HepG2 (cell line): ENCODE measurements around the gene ZDHHC6.

Source experiments
- FOXA3 ChIP-seq: IDR thresholded peaks from 2 replicates; pipeline ENCODE4 v1.6.1; 2016; ENCODE audit warnings: missing genetic modification reagents, missing compliant biosample characterization
- ZNF138 ChIP-seq: sonication (generic); formaldehyde crosslinking; IDR thresholded peaks from 2 replicates; pipeline ENCODE4 v1.5.0; 2020; ENCODE audit warnings: mild to moderate bottlenecking, low read depth, missing genetic modification reagents
- TF ChIP-seq, protein P1 (sequence below): sonication (generic); formaldehyde crosslinking; IDR thresholded peaks from 2 replicates; pipeline ENCODE4 v1.5.0; 2020; ENCODE audit warnings: mild to moderate bottlenecking, missing genetic modification reagents, moderate library complexity
- TF ChIP-seq, protein P2 (sequence below): sonication (generic); formaldehyde crosslinking; IDR thresholded peaks from 2 replicates; pipeline ENCODE4 v1.4.0; 2020; ENCODE audit warnings: missing genetic modification reagents
- TF ChIP-seq, protein P3 (sequence below), 2 experiments: IDR thresholded peaks; 2 replicates each; pipeline ENCODE4 v1.6.1; 2011 to 2012; ENCODE audit warnings: low read length in 2 of 2, borderline replicate concordance in 1 of 2, low read depth in 1 of 2, mild to moderate bottlenecking in 1 of 2, moderate library complexity in 1 of 2

DNA sequence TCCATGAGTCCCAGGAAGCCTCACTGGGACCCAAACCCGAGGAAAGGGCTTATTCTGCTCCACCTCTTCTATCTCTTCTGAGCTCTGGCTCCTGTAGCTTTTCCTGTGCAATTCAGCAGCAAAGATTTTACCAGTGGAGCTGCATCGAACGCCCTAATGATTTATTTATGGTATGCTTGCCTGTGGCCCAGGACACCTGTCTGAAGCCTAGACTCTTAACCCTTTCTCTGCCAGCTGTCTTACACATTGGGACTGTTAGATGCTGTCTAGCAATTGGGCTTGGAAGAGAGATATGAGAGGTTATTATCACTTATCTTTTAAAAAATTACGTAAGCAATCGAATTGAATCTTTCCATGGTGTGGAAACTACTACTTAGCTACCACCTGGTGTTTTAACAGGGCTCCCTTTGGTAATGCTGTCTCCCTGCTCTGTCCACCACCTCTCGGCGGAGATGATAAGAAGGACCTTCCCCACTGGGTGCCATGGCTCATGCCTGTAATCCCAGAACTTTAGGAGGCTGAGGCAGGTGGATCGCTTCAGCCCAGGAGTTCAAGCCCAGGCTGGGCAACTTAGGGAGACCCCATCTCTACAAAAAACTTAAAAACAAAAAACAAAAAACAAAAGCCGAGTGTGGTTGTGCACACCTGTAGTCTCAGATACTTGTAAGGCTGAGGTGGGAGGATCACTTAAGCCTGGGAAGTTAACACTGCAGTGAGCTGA is 64.0 kb downstream of the ZDHHC6 start:
- TF ChIP-seq, protein P1, sequence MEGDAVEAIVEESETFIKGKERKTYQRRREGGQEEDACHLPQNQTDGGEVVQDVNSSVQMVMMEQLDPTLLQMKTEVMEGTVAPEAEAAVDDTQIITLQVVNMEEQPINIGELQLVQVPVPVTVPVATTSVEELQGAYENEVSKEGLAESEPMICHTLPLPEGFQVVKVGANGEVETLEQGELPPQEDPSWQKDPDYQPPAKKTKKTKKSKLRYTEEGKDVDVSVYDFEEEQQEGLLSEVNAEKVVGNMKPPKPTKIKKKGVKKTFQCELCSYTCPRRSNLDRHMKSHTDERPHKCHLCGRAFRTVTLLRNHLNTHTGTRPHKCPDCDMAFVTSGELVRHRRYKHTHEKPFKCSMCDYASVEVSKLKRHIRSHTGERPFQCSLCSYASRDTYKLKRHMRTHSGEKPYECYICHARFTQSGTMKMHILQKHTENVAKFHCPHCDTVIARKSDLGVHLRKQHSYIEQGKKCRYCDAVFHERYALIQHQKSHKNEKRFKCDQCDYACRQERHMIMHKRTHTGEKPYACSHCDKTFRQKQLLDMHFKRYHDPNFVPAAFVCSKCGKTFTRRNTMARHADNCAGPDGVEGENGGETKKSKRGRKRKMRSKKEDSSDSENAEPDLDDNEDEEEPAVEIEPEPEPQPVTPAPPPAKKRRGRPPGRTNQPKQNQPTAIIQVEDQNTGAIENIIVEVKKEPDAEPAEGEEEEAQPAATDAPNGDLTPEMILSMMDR (CRISPR knock-in tag) = no peak
- TF ChIP-seq, protein P2, sequence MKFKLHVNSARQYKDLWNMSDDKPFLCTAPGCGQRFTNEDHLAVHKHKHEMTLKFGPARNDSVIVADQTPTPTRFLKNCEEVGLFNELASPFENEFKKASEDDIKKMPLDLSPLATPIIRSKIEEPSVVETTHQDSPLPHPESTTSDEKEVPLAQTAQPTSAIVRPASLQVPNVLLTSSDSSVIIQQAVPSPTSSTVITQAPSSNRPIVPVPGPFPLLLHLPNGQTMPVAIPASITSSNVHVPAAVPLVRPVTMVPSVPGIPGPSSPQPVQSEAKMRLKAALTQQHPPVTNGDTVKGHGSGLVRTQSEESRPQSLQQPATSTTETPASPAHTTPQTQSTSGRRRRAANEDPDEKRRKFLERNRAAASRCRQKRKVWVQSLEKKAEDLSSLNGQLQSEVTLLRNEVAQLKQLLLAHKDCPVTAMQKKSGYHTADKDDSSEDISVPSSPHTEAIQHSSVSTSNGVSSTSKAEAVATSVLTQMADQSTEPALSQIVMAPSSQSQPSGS (CRISPR knock-in tag) = no peak
- no peak for TF ChIP-seq ZNF138 (CRISPR knock-in tag)
- TF ChIP-seq FOXA3 (CRISPR knock-in tag) = no peak
- TF ChIP-seq, protein P3, sequence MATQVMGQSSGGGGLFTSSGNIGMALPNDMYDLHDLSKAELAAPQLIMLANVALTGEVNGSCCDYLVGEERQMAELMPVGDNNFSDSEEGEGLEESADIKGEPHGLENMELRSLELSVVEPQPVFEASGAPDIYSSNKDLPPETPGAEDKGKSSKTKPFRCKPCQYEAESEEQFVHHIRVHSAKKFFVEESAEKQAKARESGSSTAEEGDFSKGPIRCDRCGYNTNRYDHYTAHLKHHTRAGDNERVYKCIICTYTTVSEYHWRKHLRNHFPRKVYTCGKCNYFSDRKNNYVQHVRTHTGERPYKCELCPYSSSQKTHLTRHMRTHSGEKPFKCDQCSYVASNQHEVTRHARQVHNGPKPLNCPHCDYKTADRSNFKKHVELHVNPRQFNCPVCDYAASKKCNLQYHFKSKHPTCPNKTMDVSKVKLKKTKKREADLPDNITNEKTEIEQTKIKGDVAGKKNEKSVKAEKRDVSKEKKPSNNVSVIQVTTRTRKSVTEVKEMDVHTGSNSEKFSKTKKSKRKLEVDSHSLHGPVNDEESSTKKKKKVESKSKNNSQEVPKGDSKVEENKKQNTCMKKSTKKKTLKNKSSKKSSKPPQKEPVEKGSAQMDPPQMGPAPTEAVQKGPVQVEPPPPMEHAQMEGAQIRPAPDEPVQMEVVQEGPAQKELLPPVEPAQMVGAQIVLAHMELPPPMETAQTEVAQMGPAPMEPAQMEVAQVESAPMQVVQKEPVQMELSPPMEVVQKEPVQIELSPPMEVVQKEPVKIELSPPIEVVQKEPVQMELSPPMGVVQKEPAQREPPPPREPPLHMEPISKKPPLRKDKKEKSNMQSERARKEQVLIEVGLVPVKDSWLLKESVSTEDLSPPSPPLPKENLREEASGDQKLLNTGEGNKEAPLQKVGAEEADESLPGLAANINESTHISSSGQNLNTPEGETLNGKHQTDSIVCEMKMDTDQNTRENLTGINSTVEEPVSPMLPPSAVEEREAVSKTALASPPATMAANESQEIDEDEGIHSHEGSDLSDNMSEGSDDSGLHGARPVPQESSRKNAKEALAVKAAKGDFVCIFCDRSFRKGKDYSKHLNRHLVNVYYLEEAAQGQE (IDR thresholded peaks at IDR 0.05; ENCODE audit: borderline replicate concordance in 1 of 2, low read depth in 1 of 2, low read length in 2 of 2) = no peak
